Suprapubic skin (tissue), 4 donors: Measurements from ENCODE around the gene B9D2. TPM values are rescaled to one million over a fixed set of nuclear protein-coding genes. Genes with fewer than 3 reads are reported as not detected.

Experiments used
- DNase-seq, 2 donors: peaks; one replicate each; pipeline ENCODE4 v3.0.0-alpha.2; 2019; ENCODE audit warnings: low spot score in 2 of 2
- H3K27ac ChIP-seq: fragments of 200-600 bp; sonication (generic); one replicate; pipeline ENCODE4 v1.5.1; 2019
- H3K27me3 ChIP-seq: fragments of 200-600 bp; sonication (generic); one replicate; pipeline ENCODE4 v1.5.1; 2019
- H3K36me3 ChIP-seq: fragments of 200-600 bp; sonication (generic); one replicate; pipeline ENCODE4 v1.5.1; 2019
- H3K4me1 ChIP-seq: fragments of 200-600 bp; sonication (generic); one replicate; pipeline ENCODE4 v1.5.1; 2019
- H3K4me3 ChIP-seq: fragments of 200-600 bp; sonication (generic); one replicate; pipeline ENCODE4 v1.5.1; 2019; ENCODE audit warnings: mild to moderate bottlenecking
- H3K9me3 ChIP-seq: fragments of 200-600 bp; sonication (generic); one replicate; pipeline ENCODE4 v1.5.1; 2019
- CTCF ChIP-seq, 2 donors: fragments of 200-600 bp in 1 of 2; fragments of 450-650 bp in 1 of 2; sonication (generic) in 1 of 2; IDR thresholded peaks; one replicate each; pipeline ENCODE4 v1.5.1; 2016 to 2019; ENCODE audit warnings: antibody characterized with exemption in 2 of 2, mild to moderate bottlenecking in 1 of 2, moderate library complexity in 1 of 2
- EP300 ChIP-seq: sonication (generic); formaldehyde crosslinking; IDR thresholded peaks from one replicate; pipeline ENCODE4 v1.6.1; 2017; ENCODE audit warnings: antibody characterized with exemption
- POLR2A ChIP-seq, 2 donors: fragments of 450-650 bp; IDR thresholded peaks; one replicate each; pipeline ENCODE4 v1.6.1; 2017; ENCODE audit warnings: antibody characterized with exemption in 2 of 2, mild to moderate bottlenecking in 2 of 2, moderate library complexity in 2 of 2
- POLR2AphosphoS5 ChIP-seq, 3 donors: sonication (generic); formaldehyde crosslinking; IDR thresholded peaks; one replicate each; pipeline ENCODE4 v1.6.1; 2017; ENCODE audit warnings: antibody characterized with exemption in 3 of 3
- WGBS: methylation state at CpG from one replicate; pipeline ENCODE4 v1.1.5; 2018; 5-methylcytosine and 5-hydroxymethylcytosine counted together
- total RNA-seq, 4 donors: library from RNA; depleted of rRNA; stranded (reverse); fragments of >200 nt; gene quantifications; one replicate each; pipeline ENCODE4 v1.1.0, GENCODE V29; 2016

The B9D2 gene
- total RNA-seq, 4 donors from 2014 or later, result 2.8 to 9.3 (median 4.8) TPM

GRCh38 chr19:41316306-41316920 lies 47.5 kb downstream of the B9D2 start:
- H3K4me3 ChIP-seq, result no peak overlapping the region
- DNase-seq, result no peak
- peaks cover 83% of the 10 kb centered on the region for H3K36me3 ChIP-seq
- peaks cover 14% of the 10 kb centered on the region for H3K4me1 ChIP-seq
- no peak overlapping the region for H3K27ac ChIP-seq
- TF ChIP-seq CTCF (IDR thresholded peaks at IDR 0.05) (no peak), EP300 (no peak), POLR2A (IDR thresholded peaks at IDR 0.05) (no peak), POLR2AphosphoS5 (IDR thresholded peaks at IDR 0.05) (no peak)
- no peaks in the 10 kb centered on the region for H3K9me3 ChIP-seq
- WGBS, result 98% methylated on average over 11 of the region's 24 CpGs
- H3K27me3 ChIP-seq, result no peaks in the 10 kb centered on the region

DNA sequence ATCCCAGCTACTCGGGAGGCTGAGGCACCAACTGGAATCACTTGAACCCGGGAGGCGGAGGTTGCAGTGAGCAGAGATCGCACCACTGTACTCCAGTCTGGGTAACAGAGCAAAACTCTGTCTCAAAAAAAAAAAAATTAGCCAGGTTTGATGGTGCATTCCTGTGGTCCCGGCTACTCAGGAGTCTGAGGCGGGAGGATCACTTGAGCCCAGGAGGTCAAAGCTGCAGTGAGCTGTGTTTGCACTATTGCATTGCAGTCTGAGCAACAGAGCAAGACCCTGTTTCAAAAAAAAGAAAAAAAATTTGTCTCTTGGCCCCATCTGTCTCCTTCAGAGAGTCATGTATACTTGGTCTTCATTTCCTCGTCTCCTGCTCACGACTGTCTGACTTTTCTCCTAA lies 52.3 kb downstream of the B9D2 start:
- H3K36me3 ChIP-seq, result peaks cover 41% of the 10 kb centered on the region

GRCh38 chr19:41311072-41311471 lies 52.9 kb downstream of the B9D2 start:
- H3K9me3 ChIP-seq, result no peaks in the 10 kb centered on the region
- TF ChIP-seq EP300, result no peak
- 54% methylated on average over 5 of the region's 5 CpGs for WGBS
- peak overlapping the region; percentile 85 for H3K4me3 ChIP-seq
- H3K27me3 ChIP-seq, result no peaks in the 10 kb centered on the region
- peaks cover 42% of the 10 kb centered on the region for H3K4me1 ChIP-seq
- H3K36me3 ChIP-seq, result peaks cover 41% of the 10 kb centered on the region
- no peak for DNase-seq
- peak overlapping the region; percentile 98 for H3K27ac ChIP-seq

More for the DNA sequence above, 52.3 kb downstream of the B9D2 start:
- no peak for DNase-seq
- Histone ChIP-seq H3K9me3 (no peaks in the 10 kb centered on the region), H3K4me3 (no peak overlapping the region), H3K4me1 (peaks cover 40% of the 10 kb centered on the region), H3K27me3 (no peaks in the 10 kb centered on the region), H3K27ac (no peak overlapping the region)
- WGBS, result 84% methylated on average over 8 of the region's 8 CpGs
- TF ChIP-seq CTCF (IDR thresholded peaks at IDR 0.05) (no peak), EP300 (no peak), POLR2A (IDR thresholded peaks at IDR 0.05) (no peak), POLR2AphosphoS5 (IDR thresholded peaks at IDR 0.05) (no peak)

DNA sequence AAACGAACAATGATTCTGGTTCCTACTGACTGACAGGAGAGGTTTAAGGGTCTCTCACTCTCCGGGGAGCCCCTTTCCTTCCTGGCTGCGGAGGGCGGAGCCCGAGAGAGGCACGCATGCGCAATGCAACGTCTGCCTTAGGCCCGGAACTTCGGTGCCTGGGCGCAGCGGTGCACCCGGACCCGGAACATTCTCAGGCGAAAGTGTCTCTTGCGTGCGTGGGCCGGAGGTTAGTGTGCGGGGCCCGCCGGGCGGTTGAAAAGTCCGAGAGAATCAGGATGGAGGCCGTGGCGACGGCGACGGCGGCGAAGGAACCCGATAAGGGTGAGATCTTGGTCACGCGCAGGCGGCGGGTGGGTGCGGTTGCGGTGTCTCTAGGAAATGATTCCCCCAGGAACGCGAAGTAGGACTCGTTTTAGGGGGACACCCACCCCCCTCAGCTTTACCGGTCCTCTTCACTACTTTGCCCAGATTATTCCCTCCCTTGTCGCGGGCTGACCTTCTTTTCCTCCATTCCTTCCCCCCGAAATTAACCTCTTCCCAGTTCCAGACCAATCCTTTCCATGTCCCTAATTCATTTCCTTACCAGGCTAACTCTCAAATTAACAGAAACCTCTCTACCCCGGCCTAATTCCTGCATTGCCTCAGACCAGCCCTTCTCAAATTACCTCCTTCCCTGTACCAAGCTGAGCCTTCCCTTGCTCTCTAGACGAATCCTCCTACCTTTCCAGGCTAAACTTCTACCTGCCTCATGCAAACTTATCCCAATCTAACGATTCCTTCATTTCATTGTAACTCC lies 53.7 kb downstream of the B9D2 start, which contains the start of gene CCDC97:
Gene CCDC97 (plus strand): TSS at position 140 of the 799 bp plus-strand sequence. CDS start 139 bp downstream, at position 279.
- under 1% methylated on average over 46 of the region's 47 CpGs for WGBS
- Histone ChIP-seq H3K27ac (peak within 1 kb of the TSS; percentile 98), H3K4me1 (peaks cover 42% of the 10 kb centered on the region), H3K36me3 (peaks cover 41% of the 10 kb centered on the region), H3K4me3 (peak within 1 kb of the TSS; percentile 85), H3K27me3 (no peaks in the 10 kb centered on the region), H3K9me3 (no peaks in the 10 kb centered on the region)
- no peak for TF ChIP-seq EP300
- TF ChIP-seq CTCF (IDR thresholded peaks at IDR 0.05), result no peak
- peak in 1 of 2 donors; percentile 59 for TF ChIP-seq POLR2A (IDR thresholded peaks at IDR 0.05)
- peak; percentile 20 to 92 (median 85) for TF ChIP-seq POLR2AphosphoS5 (IDR thresholded peaks at IDR 0.05)
- peak; percentile 90 to 93 for DNase-seq

DNA sequence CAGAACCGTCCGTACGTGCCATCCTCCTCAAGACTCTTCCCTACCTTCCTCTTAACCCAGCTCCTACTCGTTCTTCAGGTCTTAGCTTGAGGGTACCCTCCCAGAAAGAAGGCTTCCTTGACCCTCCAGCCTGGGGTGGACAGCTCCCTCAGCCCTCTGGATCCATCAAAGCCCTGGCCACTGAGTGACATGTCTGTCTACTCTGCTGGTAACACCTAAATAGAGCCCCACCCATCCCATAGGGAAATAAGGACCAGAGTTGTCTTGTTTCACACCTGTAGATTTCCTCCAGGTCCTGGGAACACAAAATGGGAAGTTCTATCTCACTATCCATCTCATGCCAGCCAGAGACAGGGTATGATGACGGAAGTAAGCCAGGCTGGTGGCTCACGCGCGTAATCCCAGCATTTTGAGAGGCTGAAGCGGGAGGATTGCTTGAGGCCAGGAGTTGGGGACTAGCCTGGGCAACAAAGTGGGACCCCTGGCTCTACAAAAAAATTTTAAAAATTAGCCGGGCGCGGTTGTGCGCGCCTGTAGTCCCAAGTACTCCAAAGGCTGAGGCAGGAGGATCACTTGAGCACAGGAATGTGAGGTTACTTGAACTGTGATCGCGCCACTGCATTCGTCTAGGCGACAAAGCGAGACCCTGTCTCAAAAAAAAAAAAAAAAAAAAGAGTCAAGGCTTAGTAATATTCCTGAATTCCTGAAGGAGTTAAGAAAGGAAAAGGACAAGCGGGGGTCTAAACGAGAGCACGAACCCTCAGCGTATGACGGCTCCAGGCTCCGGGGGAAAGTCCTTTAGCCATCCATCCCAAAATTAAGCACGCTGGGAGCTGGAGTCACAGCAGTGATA lies 54.5 kb downstream of the B9D2 start:
- TF ChIP-seq EP300 (no peak), CTCF (IDR thresholded peaks at IDR 0.05) (no peak), POLR2AphosphoS5 (IDR thresholded peaks at IDR 0.05) (no peak), POLR2A (IDR thresholded peaks at IDR 0.05) (no peak)
- Histone ChIP-seq H3K27me3 (no peaks in the 10 kb centered on the region), H3K4me1 (peaks cover 42% of the 10 kb centered on the region), H3K4me3 (peak overlapping the region; percentile 85), H3K36me3 (peaks cover 47% of the 10 kb centered on the region), H3K9me3 (no peaks in the 10 kb centered on the region), H3K27ac (peak overlapping the region; percentile 98)
- DNase-seq, result no peak
- WGBS, result 6% methylated on average over 26 of the region's 26 CpGs
